Measurements from ENCODE around the gene ZBTB12. TPM values are rescaled to one million over a fixed set of nuclear protein-coding genes. Genes with fewer than 3 reads are reported as not detected.

ZBTB12 gene
- total and polyA plus RNA-seq, 2 of the 13 experiments (the other 11 are each of a cell fraction or from before 2014, with no cell fraction given): 4.8 to 6.0 TPM

DNA sequence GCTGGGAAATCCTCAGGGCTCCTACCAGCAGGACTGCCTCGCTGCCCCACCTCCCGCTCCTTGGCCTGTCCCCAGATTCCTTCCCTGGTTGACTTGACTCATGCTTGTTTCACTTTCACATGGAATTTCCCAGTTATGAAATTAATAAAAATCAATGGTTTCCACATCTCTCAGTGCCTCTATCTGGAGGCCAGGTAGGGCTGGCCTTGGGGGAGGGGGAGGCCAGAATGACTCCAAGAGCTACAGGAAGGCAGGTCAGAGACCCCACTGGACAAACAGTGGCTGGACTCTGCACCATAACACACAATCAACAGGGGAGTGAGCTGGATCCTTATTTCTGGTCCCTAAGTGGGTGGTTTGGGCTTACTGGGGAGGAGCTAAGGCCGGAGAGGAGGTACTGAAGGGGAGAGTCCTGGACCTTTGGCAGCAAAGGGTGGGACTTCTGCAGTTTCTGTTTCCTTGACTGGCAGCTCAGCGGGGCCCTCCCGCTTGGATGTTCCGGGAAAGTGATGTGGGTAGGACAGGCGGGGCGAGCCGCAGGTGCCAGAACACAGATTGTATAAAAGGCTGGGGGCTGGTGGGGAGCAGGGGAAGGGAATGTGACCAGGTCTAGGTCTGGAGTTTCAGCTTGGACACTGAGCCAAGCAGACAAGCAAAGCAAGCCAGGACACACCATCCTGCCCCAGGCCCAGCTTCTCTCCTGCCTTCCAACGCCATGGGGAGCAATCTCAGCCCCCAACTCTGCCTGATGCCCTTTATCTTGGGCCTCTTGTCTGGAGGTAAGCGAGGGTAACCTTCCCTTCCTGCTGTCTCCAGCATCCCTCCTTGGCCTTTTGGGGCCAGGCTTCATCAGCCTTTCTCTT is 43.9 kb upstream of the ZBTB12 start, which contains the start of gene CFB (continued):
- TF ChIP-seq ONECUT2 (CRISPR knock-in tag; IDR thresholded peaks at IDR 0.05) (peak; percentile 87), ZNF598 (CRISPR knock-in tag; IDR thresholded peaks at IDR 0.05; ENCODE audit: borderline replicate concordance) (0 out of 2 replicates have a peak, but pooled peaks have one; percentile 79), ZFAT (CRISPR knock-in tag; conservative IDR thresholded peaks at IDR 0.05) (no peak), ZNF614 (CRISPR knock-in tag; IDR thresholded peaks at IDR 0.05; ENCODE audit: borderline replicate concordance) (peak; percentile 96), SMARCE1 (IDR thresholded peaks at IDR 0.05; ENCODE audit: borderline replicate concordance) (no peak), FOXP1 (IDR thresholded peaks at IDR 0.05) (peak; percentile 54; the same call in 1 of the 2 replicates), FOXP1 (CRISPR knock-in tag; IDR thresholded peaks at IDR 0.05) (peak; percentile 81), ZNF652 (CRISPR knock-in tag; IDR thresholded peaks at IDR 0.05; ENCODE audit: borderline replicate concordance, low read depth) (peak; percentile 42; the same call in 1 of the 2 replicates), THYN1 (CRISPR knock-in tag; IDR thresholded peaks at IDR 0.05; ENCODE audit: borderline replicate concordance, low read depth) (no peak), ZMYM3 (CRISPR knock-in tag; IDR thresholded peaks at IDR 0.05) (peak; percentile 53; the same call in 1 of the 2 replicates), TCF7L2 (IDR thresholded peaks at IDR 0.05; ENCODE audit: low read depth, low read length) (no peak), ZNF510 (CRISPR knock-in tag; IDR thresholded peaks at IDR 0.05; ENCODE audit: low read depth) (peak; percentile 57; the same call in 1 of the 2 replicates), SYNCRIP (IDR thresholded peaks at IDR 0.05; ENCODE audit: insufficient read depth, low read depth, low read length) (no peak)
- TF ChIP-seq, protein P1, sequence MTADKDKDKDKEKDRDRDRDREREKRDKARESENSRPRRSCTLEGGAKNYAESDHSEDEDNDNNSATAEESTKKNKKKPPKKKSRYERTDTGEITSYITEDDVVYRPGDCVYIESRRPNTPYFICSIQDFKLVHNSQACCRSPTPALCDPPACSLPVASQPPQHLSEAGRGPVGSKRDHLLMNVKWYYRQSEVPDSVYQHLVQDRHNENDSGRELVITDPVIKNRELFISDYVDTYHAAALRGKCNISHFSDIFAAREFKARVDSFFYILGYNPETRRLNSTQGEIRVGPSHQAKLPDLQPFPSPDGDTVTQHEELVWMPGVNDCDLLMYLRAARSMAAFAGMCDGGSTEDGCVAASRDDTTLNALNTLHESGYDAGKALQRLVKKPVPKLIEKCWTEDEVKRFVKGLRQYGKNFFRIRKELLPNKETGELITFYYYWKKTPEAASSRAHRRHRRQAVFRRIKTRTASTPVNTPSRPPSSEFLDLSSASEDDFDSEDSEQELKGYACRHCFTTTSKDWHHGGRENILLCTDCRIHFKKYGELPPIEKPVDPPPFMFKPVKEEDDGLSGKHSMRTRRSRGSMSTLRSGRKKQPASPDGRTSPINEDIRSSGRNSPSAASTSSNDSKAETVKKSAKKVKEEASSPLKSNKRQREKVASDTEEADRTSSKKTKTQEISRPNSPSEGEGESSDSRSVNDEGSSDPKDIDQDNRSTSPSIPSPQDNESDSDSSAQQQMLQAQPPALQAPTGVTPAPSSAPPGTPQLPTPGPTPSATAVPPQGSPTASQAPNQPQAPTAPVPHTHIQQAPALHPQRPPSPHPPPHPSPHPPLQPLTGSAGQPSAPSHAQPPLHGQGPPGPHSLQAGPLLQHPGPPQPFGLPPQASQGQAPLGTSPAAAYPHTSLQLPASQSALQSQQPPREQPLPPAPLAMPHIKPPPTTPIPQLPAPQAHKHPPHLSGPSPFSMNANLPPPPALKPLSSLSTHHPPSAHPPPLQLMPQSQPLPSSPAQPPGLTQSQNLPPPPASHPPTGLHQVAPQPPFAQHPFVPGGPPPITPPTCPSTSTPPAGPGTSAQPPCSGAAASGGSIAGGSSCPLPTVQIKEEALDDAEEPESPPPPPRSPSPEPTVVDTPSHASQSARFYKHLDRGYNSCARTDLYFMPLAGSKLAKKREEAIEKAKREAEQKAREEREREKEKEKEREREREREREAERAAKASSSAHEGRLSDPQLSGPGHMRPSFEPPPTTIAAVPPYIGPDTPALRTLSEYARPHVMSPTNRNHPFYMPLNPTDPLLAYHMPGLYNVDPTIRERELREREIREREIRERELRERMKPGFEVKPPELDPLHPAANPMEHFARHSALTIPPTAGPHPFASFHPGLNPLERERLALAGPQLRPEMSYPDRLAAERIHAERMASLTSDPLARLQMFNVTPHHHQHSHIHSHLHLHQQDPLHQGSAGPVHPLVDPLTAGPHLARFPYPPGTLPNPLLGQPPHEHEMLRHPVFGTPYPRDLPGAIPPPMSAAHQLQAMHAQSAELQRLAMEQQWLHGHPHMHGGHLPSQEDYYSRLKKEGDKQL (CRISPR knock-in tag; IDR thresholded peaks at IDR 0.05; ENCODE audit: low read depth): peak; percentile 68
- TF ChIP-seq, protein P2, sequence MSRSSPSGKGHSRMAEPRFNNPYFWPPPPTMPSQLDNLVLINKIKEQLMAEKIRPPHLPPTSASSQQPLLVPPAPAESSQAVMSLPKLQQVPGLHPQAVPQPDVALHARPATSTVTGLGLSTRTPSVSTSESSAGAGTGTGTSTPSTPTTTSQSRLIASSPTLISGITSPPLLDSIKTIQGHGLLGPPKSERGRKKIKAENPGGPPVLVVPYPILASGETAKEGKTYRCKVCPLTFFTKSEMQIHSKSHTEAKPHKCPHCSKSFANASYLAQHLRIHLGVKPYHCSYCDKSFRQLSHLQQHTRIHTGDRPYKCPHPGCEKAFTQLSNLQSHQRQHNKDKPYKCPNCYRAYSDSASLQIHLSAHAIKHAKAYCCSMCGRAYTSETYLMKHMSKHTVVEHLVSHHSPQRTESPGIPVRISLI (CRISPR knock-in tag; IDR thresholded peaks at IDR 0.05; ENCODE audit: borderline replicate concordance): peak; percentile 62; the same call in 1 of the 2 replicates
- TF ChIP-seq, protein P3, sequence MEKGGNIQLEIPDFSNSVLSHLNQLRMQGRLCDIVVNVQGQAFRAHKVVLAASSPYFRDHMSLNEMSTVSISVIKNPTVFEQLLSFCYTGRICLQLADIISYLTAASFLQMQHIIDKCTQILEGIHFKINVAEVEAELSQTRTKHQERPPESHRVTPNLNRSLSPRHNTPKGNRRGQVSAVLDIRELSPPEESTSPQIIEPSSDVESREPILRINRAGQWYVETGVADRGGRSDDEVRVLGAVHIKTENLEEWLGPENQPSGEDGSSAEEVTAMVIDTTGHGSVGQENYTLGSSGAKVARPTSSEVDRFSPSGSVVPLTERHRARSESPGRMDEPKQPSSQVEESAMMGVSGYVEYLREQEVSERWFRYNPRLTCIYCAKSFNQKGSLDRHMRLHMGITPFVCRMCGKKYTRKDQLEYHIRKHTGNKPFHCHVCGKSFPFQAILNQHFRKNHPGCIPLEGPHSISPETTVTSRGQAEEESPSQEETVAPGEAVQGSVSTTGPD (CRISPR knock-in tag; IDR thresholded peaks at IDR 0.05): peak; percentile 48; the same call in 1 of the 2 replicates
- TF ChIP-seq, protein P4, sequence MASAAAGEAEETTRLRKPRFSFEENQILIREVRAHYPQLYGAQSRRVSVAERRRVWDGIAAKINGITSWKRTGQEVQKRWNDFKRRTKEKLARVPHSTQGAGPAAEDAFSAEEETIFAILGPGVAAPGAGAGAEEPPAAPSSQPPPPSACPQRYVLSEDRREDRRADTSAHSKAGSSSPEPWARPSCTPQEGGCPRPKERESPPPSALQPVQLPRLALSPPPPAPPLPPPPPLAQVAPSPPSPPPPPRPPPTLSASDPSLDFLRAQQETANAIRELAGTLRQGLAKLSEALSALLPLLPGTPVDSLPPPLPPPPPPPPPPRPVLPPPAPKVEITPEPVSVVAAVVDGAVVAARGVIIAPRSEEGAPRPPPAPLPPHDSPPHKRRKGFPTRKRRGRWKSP (CRISPR knock-in tag; IDR thresholded peaks at IDR 0.05): peak; percentile 87

All from HepG2 (cell line).